Right lobe of liver (tissue), 4 donors: ENCODE measurements around the gene TPD52L2.

Source experiments
- CTCF ChIP-seq, 4 donors: fragments of 200-600 bp in 3 of 4; fragments of 450-650 bp in 1 of 4; IDR thresholded peaks; one replicate each; pipeline versions ENCODE4 v1.5.1 to v1.8.0; 2016 to 2022; ENCODE audit warnings: antibody characterized with exemption in 4 of 4, mild to moderate bottlenecking in 2 of 4
- POLR2A ChIP-seq: fragments of 450-650 bp; IDR thresholded peaks from one replicate; pipeline ENCODE4 v1.6.1; 2017; ENCODE audit warnings: antibody characterized with exemption, mild to moderate bottlenecking
- donor health status: DM: no; HTN: no; CAD: no.
- donor health status: DM: no; HTN: no; CAD: no.
- donor health status: DM: no; HTN: yes; CAD: no.

DNA sequence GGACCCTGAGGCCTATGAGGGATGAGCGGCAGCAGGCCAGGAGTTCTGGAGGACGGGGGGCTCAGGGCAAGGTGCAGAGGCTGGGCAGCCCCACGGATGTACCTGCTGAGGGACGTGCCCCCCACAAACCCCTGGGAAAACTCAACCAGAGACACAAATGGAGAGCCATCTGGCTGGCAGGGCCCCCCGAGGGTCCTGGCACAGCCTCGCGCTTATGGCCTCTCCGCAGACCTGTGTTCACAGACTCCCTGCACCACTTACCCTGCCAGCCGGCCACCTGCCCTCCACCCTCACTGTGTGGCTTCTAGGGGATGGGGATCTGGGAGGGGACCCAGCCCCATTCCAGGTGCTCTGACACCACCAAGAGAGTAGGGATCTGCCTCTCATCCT lies 30.6 kb upstream of the TPD52L2 start:
- TF ChIP-seq CTCF (IDR thresholded peaks at IDR 0.05) (no peak), POLR2A (no peak)
